Middle frontal gyrus (tissue), 1 donor: ENCODE data around the gene DAB1.
"Not testable (repeated sequence)": the region's sequence is repeated elsewhere in the genome, so short reads cannot be mapped to it uniquely, and the experiment has no call there.

Experiments used
- DNase-seq: peaks from one replicate; pipeline ENCODE4 v3.0.0-alpha.2; 2015; ENCODE audit warnings: low spot score; ENCODE audit errors: extremely low spot score

DAB1 gene

DNA sequence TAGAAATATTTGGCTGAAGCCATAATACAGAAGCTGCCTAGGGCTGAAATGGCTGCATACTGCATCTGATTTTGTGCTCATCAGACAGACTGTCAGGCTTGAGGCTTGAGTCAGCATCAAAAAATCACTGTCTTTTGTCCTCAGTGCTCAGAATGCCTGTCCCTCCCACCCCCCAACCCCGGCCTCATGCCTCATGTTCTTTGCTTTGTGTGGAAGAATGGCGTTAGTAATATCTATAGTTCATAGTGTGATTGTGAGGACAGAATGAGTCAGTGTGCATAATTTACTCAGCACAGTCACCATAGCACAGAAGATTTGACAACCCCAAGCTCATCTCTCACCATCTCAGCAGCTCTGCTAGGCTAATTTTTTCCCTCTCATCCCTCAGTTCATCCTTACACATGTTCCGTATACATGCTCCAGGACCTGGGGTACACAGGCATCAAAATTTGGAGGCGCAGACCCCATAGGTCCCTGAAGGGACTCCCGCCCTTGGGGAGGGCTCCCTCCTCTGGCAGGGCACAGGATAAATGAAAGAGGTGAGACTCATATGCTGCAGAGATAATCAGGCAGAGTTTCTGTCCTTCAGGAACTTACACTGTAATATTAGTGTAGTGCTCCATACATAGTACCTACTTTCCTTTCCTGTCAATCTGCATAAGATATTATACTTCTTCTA is 299.0 kb downstream of the DAB1 start:
- DNase-seq = no peak

DNA sequence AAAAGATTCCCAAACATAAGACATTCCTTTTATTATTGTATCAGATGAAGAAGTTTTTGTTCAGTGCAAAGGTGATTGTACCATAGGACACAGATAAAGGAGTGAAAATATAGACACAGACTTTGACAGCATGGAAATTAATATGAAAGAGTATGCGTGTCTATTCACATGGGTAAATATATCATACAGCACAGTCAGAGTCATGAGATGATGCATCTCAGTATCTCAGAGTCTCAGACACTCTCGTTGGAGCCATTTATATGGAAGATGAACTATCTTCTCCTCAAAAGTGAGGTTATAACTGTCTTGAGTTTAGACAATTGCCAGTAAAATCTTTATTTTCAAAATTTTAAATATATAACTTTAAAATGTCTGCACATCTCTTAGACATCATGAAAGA is 299.7 kb downstream of the DAB1 start:
- DNase-seq = no peak

DNA sequence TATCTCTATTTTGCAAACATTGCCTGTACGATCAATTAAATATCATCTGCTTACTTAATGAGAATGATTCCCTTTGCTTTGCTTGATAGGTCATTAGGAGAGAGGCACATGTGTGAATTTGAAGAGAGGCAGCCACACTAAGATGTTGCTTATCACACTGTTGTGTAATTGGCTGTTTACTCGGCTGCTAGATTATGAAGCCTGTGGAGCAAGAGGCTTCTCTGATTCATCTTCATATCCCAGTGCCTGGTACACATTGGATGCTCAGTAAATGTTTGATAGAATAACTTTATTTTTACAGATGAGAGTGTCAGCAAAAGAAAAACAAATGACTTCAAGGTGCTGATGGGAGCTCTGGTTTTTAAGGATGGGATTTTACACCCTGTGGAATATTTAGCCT is 301.8 kb downstream of the DAB1 start:
- DNase-seq = no peak

GRCh38 chr1:57118948-57119603 is 304.8 kb downstream of the DAB1 start:
- DNase-seq = no peak

GRCh38 chr1:57117753-57118152 is 306.1 kb downstream of the DAB1 start:
- no peak for DNase-seq

GRCh38 chr1:57116871-57117270 is 307.0 kb downstream of the DAB1 start:
- no peak for DNase-seq

- no peak for DNase-seq
Measured at GRCh38 chr1:57115030-57115614, 308.7 kb downstream of the DAB1 start.

- DNase-seq = no peak
Measured at GRCh38 chr1:57112148-57112547, 311.7 kb downstream of the DAB1 start.

- DNase-seq = no peak
Measured at GRCh38 chr1:57111175-57111574, 312.7 kb downstream of the DAB1 start.

DNA sequence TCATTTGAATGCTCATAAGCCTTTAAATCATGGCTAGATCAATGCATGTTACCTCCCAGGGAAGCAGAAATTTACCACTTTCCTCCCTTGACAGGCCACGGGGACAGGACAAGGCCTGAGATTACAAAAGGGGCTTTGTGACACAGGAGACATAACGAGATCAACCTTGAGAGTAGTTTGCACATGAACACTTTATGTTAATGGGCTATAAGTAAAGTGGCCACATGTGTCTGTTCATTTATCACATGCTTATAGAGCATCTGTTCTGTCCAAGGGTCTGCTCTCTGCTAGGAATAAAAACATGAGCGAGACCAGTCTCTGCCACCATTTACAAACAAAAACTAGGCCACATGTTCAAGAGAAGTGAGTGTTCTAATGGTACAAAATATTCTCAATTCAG is 314.0 kb downstream of the DAB1 start:
- no peak for DNase-seq

GRCh38 chr1:57109247-57109646 is 314.6 kb downstream of the DAB1 start:
- no peak for DNase-seq

DNA sequence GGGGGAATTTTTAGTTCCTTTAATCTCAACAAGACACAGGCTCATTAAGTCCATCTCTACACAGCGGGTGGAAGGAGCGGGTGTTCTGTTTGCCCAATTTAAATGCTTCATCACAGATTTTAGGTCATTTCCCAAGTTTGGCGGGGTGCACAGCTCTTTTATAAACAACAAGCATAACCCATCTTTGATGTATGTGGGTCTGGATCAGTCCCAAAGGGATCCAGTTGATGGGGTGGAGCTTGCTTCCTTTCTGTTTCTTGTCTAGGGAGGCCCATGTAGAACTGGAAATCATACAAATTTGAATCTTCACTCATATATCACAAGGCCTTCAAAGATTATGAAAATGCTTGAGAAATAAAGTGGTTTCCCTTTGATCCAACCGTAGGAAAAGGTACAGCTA is 317.6 kb downstream of the DAB1 start:
- DNase-seq = no peak

GRCh38 chr1:57102561-57103326 is 321.1 kb downstream of the DAB1 start:
- no peak for DNase-seq

DNA sequence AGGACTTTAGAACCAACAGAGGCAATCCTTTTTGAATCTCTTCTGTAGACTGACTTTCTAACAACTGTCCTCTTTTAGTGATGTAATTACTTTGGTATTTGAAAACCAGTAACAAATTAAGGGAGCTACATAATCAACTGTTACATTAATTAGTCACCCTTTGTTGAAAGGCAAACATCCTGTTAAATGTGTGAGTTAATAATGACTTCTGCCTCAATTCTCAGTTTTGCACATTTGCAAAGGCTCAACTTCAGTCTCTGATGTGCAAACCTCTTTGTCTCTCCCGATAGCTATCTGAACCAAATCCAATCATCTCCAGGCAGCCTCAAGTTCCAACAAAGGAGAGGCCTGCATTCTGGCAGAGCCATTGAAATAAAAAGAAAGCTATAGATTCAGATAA is 322.7 kb downstream of the DAB1 start:
- DNase-seq = no peak

DNA sequence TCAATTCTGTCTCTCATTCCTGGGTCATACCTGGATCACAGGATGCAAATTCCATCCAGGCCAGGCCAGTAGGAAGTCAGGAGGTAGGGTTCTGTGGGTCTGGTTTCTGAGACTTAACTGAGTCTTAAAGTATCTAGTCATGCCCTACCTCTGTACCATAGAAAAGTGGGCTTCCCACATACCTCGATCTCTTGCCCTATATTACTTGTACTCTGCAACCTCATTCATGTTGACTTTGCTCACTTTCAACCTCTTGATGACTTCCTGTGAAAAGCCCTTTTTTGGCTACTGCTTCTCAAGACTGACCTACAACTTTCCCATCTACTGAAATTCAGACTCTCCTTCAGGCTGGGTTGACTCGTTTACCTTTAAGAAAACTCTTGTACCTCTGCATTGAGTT is 329.1 kb downstream of the DAB1 start:
- DNase-seq = no peak

DNA sequence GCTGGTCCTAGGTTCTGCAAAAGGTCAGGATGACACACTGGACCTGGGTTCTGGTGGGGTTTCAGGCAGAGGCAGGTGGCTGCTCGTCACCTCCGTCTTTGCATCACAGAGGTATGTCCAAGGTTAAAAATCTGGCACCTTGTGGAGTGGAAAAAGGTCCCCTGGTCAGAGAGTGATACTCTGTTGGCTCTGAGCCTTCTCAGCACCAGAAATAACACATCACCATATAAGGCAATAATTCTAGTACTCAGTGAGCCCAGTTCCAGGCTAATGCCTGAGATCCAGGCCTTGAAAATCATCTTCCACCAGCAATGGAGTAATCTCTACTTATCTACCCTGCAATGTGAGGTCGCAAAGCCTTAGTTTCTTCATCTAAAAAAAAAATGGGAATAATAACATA is 330.7 kb downstream of the DAB1 start:
- no peak for DNase-seq

GRCh38 chr1:57091642-57092041 is 332.2 kb downstream of the DAB1 start:
- DNase-seq = no peak

- no peak for DNase-seq
Measured at GRCh38 chr1:57089855-57090254, 334.0 kb downstream of the DAB1 start.

- DNase-seq = no peak
Measured at GRCh38 chr1:57089221-57089620, 334.6 kb downstream of the DAB1 start.

GRCh38 chr1:57088653-57089052 is 335.2 kb downstream of the DAB1 start:
- DNase-seq = no peak

DNA sequence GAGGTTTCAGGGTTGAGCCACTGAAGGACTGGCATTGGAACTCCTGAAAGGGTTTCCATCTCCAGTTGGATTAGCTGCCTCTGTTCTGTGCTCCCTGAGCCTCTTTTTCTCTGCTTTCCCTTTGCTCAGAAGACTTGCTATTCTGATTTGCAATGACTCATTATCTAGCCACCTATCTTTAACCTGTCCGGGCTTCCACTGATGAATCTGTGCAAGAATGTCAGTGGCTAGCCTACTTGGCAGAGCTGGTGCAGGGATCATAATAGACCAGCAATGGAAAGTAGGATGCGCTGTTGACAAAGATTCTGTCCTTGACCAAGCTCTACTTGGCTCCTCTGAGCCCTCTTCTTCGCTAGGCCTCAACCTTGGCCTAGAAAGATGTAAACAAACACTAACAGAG is 336.2 kb downstream of the DAB1 start:
- not testable (repeated sequence) for DNase-seq

GRCh38 chr1:57086154-57086553 is 337.7 kb downstream of the DAB1 start:
- no peak for DNase-seq
